ENCODE measurements around the gene CHFR. TPM values are rescaled to one million over a fixed set of nuclear protein-coding genes. Genes with fewer than 3 reads are reported as not detected.

CHFR gene
- polyA plus RNA-seq, 1 donor from 2014 or later, result 89.3 TPM

GRCh38 chr12:132825861-132826260 lies 61.5 kb downstream of the CHFR start:
- peaks cover 3% of the 10 kb centered on the region for H3F3A ChIP-seq (ENCODE audit: insufficient read depth, low read length, poor library complexity, severe bottlenecking)
- H3K36me3 ChIP-seq (ENCODE audit: insufficient read depth, low read length), result no peaks in the 10 kb centered on the region
- no peaks in the 10 kb centered on the region for H4K20me1 ChIP-seq (ENCODE audit: insufficient read depth)
- no peak overlapping the region for H3K9ac ChIP-seq (ENCODE audit: low read length)
- H3K4me2 ChIP-seq (ENCODE audit: low read length), result no peak overlapping the region
- no peak overlapping the region for H3K27ac ChIP-seq (ENCODE audit: low read length)
- H3K9me3 ChIP-seq (ENCODE audit: low read length), result no peaks in the 10 kb centered on the region
- H3K27me3 ChIP-seq (ENCODE audit: insufficient read depth, low read depth, low read length), result no peaks in the 10 kb centered on the region
- H3K4me3 ChIP-seq (ENCODE audit: low read length), result no peak overlapping the region
- H2AFZ ChIP-seq (ENCODE audit: low read depth, low read length), result no peak overlapping the region
- TF ChIP-seq RAD21 (conservative IDR thresholded peaks at IDR 0.05), result no peak
- no peaks in the 10 kb centered on the region for H3K9me2 ChIP-seq (ENCODE audit: insufficient read depth, low read length)
- H3K79me2 ChIP-seq (replicated peaks; ENCODE audit: insufficient read depth, low read length), result peaks cover 24% of the 10 kb centered on the region

GRCh38 chr12:132825089-132825488 lies 62.3 kb downstream of the CHFR start:
- TF ChIP-seq SMC3 (conservative IDR thresholded peaks at IDR 0.05; ENCODE audit: poor library complexity) (no peak), POLR2AphosphoS5 (IDR thresholded peaks at IDR 0.05) (no peak), CTCF (IDR thresholded peaks at IDR 0.05; ENCODE audit: poor library complexity, severe bottlenecking) (no peak), RAD21 (conservative IDR thresholded peaks at IDR 0.05) (no peak), EP300 (conservative IDR thresholded peaks at IDR 0.05; ENCODE audit: poor library complexity, severe bottlenecking) (no peak), REST (IDR thresholded peaks at IDR 0.05; ENCODE audit: borderline replicate concordance) (no peak), EZH2 (IDR thresholded peaks at IDR 0.05; ENCODE audit: borderline replicate concordance, insufficient read depth, low read length, poor library complexity, severe bottlenecking) (no peak), TAF1 (IDR thresholded peaks at IDR 0.05; ENCODE audit: low read depth) (no peak), MXI1 (conservative IDR thresholded peaks at IDR 0.05; ENCODE audit: poor library complexity, severe bottlenecking) (no peak)

GRCh38 chr12:132824053-132824452 lies 63.4 kb downstream of the CHFR start:
- no peak overlapping the region for H3K4me2 ChIP-seq (ENCODE audit: low read length)
- no peaks in the 10 kb centered on the region for H3F3A ChIP-seq (ENCODE audit: insufficient read depth, low read length, poor library complexity, severe bottlenecking)
- H3K27me3 ChIP-seq (ENCODE audit: insufficient read depth, low read depth, low read length), result no peaks in the 10 kb centered on the region
- no peaks in the 10 kb centered on the region for H3K36me3 ChIP-seq (ENCODE audit: insufficient read depth, low read length)
- H2AFZ ChIP-seq (ENCODE audit: low read depth, low read length), result no peak overlapping the region
- TF ChIP-seq POLR2AphosphoS5 (IDR thresholded peaks at IDR 0.05) (no peak), TAF1 (IDR thresholded peaks at IDR 0.05; ENCODE audit: low read depth) (no peak), SMC3 (conservative IDR thresholded peaks at IDR 0.05; ENCODE audit: poor library complexity) (no peak), CTCF (IDR thresholded peaks at IDR 0.05; ENCODE audit: poor library complexity, severe bottlenecking) (no peak), RAD21 (conservative IDR thresholded peaks at IDR 0.05) (no peak), EZH2 (IDR thresholded peaks at IDR 0.05; ENCODE audit: borderline replicate concordance, insufficient read depth, low read length, poor library complexity, severe bottlenecking) (no peak), MXI1 (conservative IDR thresholded peaks at IDR 0.05; ENCODE audit: poor library complexity, severe bottlenecking) (no peak), REST (IDR thresholded peaks at IDR 0.05; ENCODE audit: borderline replicate concordance) (no peak), EP300 (conservative IDR thresholded peaks at IDR 0.05; ENCODE audit: poor library complexity, severe bottlenecking) (no peak)
- no peak overlapping the region for H3K27ac ChIP-seq (ENCODE audit: low read length)
- no peaks in the 10 kb centered on the region for H3K9me3 ChIP-seq (ENCODE audit: low read length)
- no peaks in the 10 kb centered on the region for H3K9me2 ChIP-seq (ENCODE audit: insufficient read depth, low read length)
- no peak overlapping the region for H3K9ac ChIP-seq (ENCODE audit: low read length)
- no peak overlapping the region for H3K4me3 ChIP-seq (ENCODE audit: low read length)
- H3K79me2 ChIP-seq (replicated peaks; ENCODE audit: insufficient read depth, low read length), result peaks cover 24% of the 10 kb centered on the region
- H4K20me1 ChIP-seq (ENCODE audit: insufficient read depth), result no peaks in the 10 kb centered on the region

More at GRCh38 chr12:132825089-132825488, 62.3 kb downstream of the CHFR start:
- Histone ChIP-seq H3K9me2 (ENCODE audit: insufficient read depth, low read length) (no peaks in the 10 kb centered on the region), H3K9me3 (ENCODE audit: low read length) (no peaks in the 10 kb centered on the region), H3K9ac (ENCODE audit: low read length) (no peak overlapping the region), H4K20me1 (ENCODE audit: insufficient read depth) (no peaks in the 10 kb centered on the region), H3K27ac (ENCODE audit: low read length) (no peak overlapping the region), H3K27me3 (ENCODE audit: insufficient read depth, low read depth, low read length) (no peaks in the 10 kb centered on the region), H2AFZ (ENCODE audit: low read depth, low read length) (no peak overlapping the region), H3K79me2 (replicated peaks; ENCODE audit: insufficient read depth, low read length) (peaks cover 24% of the 10 kb centered on the region), H3K4me3 (ENCODE audit: low read length) (no peak overlapping the region), H3K4me2 (ENCODE audit: low read length) (no peak overlapping the region), H3K36me3 (ENCODE audit: insufficient read depth, low read length) (no peaks in the 10 kb centered on the region), H3F3A (ENCODE audit: insufficient read depth, low read length, poor library complexity, severe bottlenecking) (peaks cover 3% of the 10 kb centered on the region)

Measured in neural cell (in vitro differentiated cells).